GM23248 (cell line): ENCODE results near the gene UTP18. TPM values are rescaled to one million over a fixed set of nuclear protein-coding genes. Genes with fewer than 3 reads are reported as not detected.
"Not testable (repeated sequence)": the region's sequence is repeated elsewhere in the genome, so short reads cannot be mapped to it uniquely, and the experiment has no call there.

Source experiments
- DNase-seq: peaks from one replicate; pipeline ENCODE4 v3.0.0-alpha.2; 2015
- H2AFZ ChIP-seq: fragments of 200-600 bp; sonication (generic); 2 replicates; pipeline ENCODE4 v1.6.1; 2016; ENCODE audit warnings: antibody characterized with exemption
- H3F3A ChIP-seq: fragments of 200-600 bp; sonication (generic); 2 replicates; pipeline ENCODE4 v1.6.1; 2016; ENCODE audit warnings: mild to moderate bottlenecking, antibody characterized with exemption, mixed run types; ENCODE audit not compliant: insufficient read depth
- H3K27ac ChIP-seq: fragments of 200-600 bp; sonication (generic); 2 replicates; pipeline ENCODE4 v1.5.1; 2016; ENCODE audit warnings: mild to moderate bottlenecking
- H3K27me3 ChIP-seq: fragments of 200-600 bp; sonication (generic); replicated peaks from 2 replicates; pipeline ENCODE4 v1.6.1; 2016; ENCODE audit warnings: mild to moderate bottlenecking; ENCODE audit not compliant: insufficient read depth
- H3K36me3 ChIP-seq: fragments of 200-600 bp; sonication (generic); 2 replicates; pipeline ENCODE4 v1.6.1; 2016; ENCODE audit warnings: low read depth, mild to moderate bottlenecking
- H3K4me1 ChIP-seq: fragments of 200-600 bp; sonication (generic); 2 replicates; pipeline ENCODE4 v1.6.1; 2016; ENCODE audit warnings: mild to moderate bottlenecking; ENCODE audit not compliant: insufficient read depth
- H3K4me2 ChIP-seq: fragments of 200-600 bp; sonication (generic); one replicate; pipeline ENCODE4 v1.6.1; 2016; ENCODE audit warnings: mild to moderate bottlenecking; ENCODE audit not compliant: unreplicated experiment
- H3K4me3 ChIP-seq: fragments of 200-600 bp; sonication (generic); 2 replicates; pipeline ENCODE4 v1.5.1; 2016; ENCODE audit warnings: mild to moderate bottlenecking
- H3K79me2 ChIP-seq: fragments of 200-600 bp; sonication (generic); 2 replicates; pipeline ENCODE4 v1.6.1; 2016; ENCODE audit warnings: mild to moderate bottlenecking; ENCODE audit not compliant: insufficient read depth
- H3K9ac ChIP-seq: fragments of 200-600 bp; sonication (generic); 2 replicates; pipeline ENCODE4 v1.6.1; 2016; ENCODE audit warnings: mild to moderate bottlenecking
- H3K9me2 ChIP-seq: fragments of 200-600 bp; sonication (generic); 2 replicates; pipeline ENCODE4 v1.6.1; 2016; ENCODE audit warnings: mixed run types, mild to moderate bottlenecking, moderate library complexity; ENCODE audit not compliant: insufficient read depth
- H3K9me3 ChIP-seq: fragments of 200-600 bp; sonication (generic); one replicate; pipeline ENCODE4 v1.6.1; 2017; ENCODE audit warnings: low read depth
- H4K20me1 ChIP-seq: fragments of 200-600 bp; sonication (generic); 2 replicates; pipeline ENCODE4 v1.6.0; 2016; ENCODE audit not compliant: insufficient read depth
- EZH2 ChIP-seq: fragments of 200-600 bp; sonication (generic); IDR thresholded peaks from 2 replicates; pipeline ENCODE4 v1.6.1; 2018; ENCODE audit warnings: antibody characterized with exemption, mild to moderate bottlenecking; ENCODE audit not compliant: insufficient read depth, poor library complexity, severe bottlenecking
- EZH2phosphoT487 ChIP-seq: fragments of 200-600 bp; sonication (generic); IDR thresholded peaks from 2 replicates; pipeline ENCODE4 v1.6.1; 2018; ENCODE audit warnings: antibody characterized with exemption, moderate library complexity, mild to moderate bottlenecking, low read depth; ENCODE audit not compliant: insufficient read depth
- WGBS, 2 experiments: methylation state at CpG; one replicate each; pipeline ENCODE4 v1.1.6; 2015 to 2017; ENCODE audit warnings: low lambda C conversion rate in 2 of 2, low coverage in 1 of 2; ENCODE audit errors: missing lambda C conversion rate in 2 of 2; 5-methylcytosine and 5-hydroxymethylcytosine counted together
- in situ Hi-C: fragments of 300-500 bp; cut with MboI; formaldehyde crosslinking; loops from 2 replicates; pipeline ENCODE4 v1.15.0; 2020
- polyA plus RNA-seq: library from polyadenylated mRNA; unstranded; fragments of >200 nt; fragmentation: Nextera tagmentation; extraction: Ambion mirVana; gene quantifications from 2 replicates; pipeline ENCODE4 v1.2.1, GENCODE V29; 2016
- total RNA-seq: library from RNA; depleted of rRNA; stranded (reverse); fragments of >200 nt; shearing (Covaris generic); gene quantifications from 2 replicates; pipeline ENCODE4 v1.2.3, GENCODE V29; 2014

The UTP18 gene
- total and polyA plus RNA-seq, 2 experiments from 2014 or later = 26.8 to 31.4 TPM

- H2AFZ ChIP-seq = no peak overlapping the region
- no peaks in the 10 kb centered on the region for H3K27me3 ChIP-seq
- H3K9me3 ChIP-seq = no peaks in the 10 kb centered on the region
- peak; percentile 70 for DNase-seq
- 73 to 76% methylated on average over 10 of the region's 10 CpGs for WGBS, 2 experiments
- no peak overlapping the region for H3K4me2 ChIP-seq
- in situ Hi-C loops = no loop called here
- 0 out of 2 replicates have a peak, but pooled peaks cover 4% of the 10 kb centered on the region for H3F3A ChIP-seq
- H3K27ac ChIP-seq = no peak overlapping the region
- no peaks in the 10 kb centered on the region for H3K4me1 ChIP-seq
- TF ChIP-seq EZH2phosphoT487 = no peak
- TF ChIP-seq EZH2 = no peak
- no peaks in the 10 kb centered on the region for H3K79me2 ChIP-seq
- no peak overlapping the region for H3K4me3 ChIP-seq
- peaks cover 9% of the 10 kb centered on the region; the same call in 1 of the 2 replicates for H3K36me3 ChIP-seq
- H3K9ac ChIP-seq = no peak overlapping the region
- no peaks in the 10 kb centered on the region for H4K20me1 ChIP-seq
- no peaks in the 10 kb centered on the region for H3K9me2 ChIP-seq
These were observed 38.4 kb downstream of the UTP18 start for GRCh38 chr17:51298508-51299371.

DNA sequence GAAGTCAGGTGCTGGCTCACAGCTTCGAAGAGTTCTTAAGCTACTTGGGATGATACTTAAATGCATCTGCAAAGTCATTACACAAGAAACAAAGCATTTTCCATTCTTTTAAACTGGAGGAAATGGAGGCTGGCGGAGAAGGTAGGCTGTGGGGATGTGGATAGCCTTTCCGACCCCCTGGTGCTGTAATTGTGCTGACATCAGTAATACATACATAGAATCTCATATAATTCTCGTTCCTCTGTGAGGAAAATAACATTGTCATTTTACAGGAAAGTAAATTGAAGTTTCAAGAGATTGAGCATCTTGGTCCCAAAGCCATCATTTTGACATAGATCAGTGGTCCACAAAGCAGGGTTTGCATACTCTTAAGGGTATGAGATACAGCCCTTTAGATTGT is 39.5 kb downstream of the UTP18 start:
- Histone ChIP-seq H3K4me1 (no peaks in the 10 kb centered on the region), H3K4me3 (no peak overlapping the region), H3F3A (0 out of 2 replicates have a peak, but pooled peaks cover 4% of the 10 kb centered on the region), H3K4me2 (no peak overlapping the region), H3K36me3 (peaks cover 6% of the 10 kb centered on the region; the same call in 1 of the 2 replicates), H3K9me3 (no peaks in the 10 kb centered on the region), H3K27me3 (no peaks in the 10 kb centered on the region), H3K27ac (no peak overlapping the region), H4K20me1 (no peaks in the 10 kb centered on the region), H3K79me2 (no peaks in the 10 kb centered on the region), H3K9me2 (no peaks in the 10 kb centered on the region), H2AFZ (no peak overlapping the region), H3K9ac (no peak overlapping the region)
- DNase-seq = no peak
- WGBS, 2 experiments = 78 to 79% methylated on average over 4 of the region's 4 CpGs
- TF ChIP-seq EZH2 = no peak
- TF ChIP-seq EZH2phosphoT487 = no peak
- in situ Hi-C loops = loop anchor here (25.0 kb wide), 1 partner anchor 237 kb away; no protein-coding TSS in a partner anchor

DNA sequence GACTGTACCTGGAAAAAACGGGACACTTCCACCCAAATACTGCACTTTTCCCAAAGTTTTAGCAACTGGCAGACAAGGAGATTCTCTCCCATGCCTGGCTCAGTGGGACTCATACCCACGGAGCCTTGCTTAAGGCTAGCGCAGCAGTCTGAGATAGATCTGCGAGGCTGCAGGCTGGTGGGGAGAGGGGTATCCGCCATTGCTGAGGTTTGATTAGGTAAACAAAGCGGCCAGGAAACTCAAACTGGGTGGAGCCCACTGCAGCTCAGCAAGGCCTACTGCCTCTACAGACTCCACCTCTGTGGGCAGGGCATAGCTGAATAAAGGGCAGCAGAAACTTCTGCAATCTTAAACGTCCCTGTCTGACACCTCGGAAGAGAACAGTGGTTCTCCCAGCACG is 44.8 kb downstream of the UTP18 start:
- H3K27ac ChIP-seq = no peak overlapping the region
- WGBS, 2 experiments = 94 to 95% methylated on average over 9 of the region's 9 CpGs

GRCh38 chr17:51312003-51312402 is 51.7 kb downstream of the UTP18 start:
- in situ Hi-C loops = loop anchor here (25.0 kb wide), 1 partner anchor 225 kb away; no protein-coding TSS in a partner anchor
- H3K9me3 ChIP-seq = not testable (repeated sequence)
- 81 to 90% methylated on average over 1 of the region's 1 CpG for WGBS, 2 experiments

More for the DNA sequence above, 44.8 kb downstream of the UTP18 start:
- H3K27me3 ChIP-seq = no peaks in the 10 kb centered on the region
- H3F3A ChIP-seq = no peaks in the 10 kb centered on the region
- no peak for DNase-seq
- no peaks in the 10 kb centered on the region for H4K20me1 ChIP-seq
- H3K4me1 ChIP-seq = no peaks in the 10 kb centered on the region
- no peaks in the 10 kb centered on the region for H3K79me2 ChIP-seq
- no peaks in the 10 kb centered on the region for H3K9me3 ChIP-seq
- TF ChIP-seq EZH2 = no peak
- no peak for TF ChIP-seq EZH2phosphoT487
- no peaks in the 10 kb centered on the region for H3K9me2 ChIP-seq
- H3K9ac ChIP-seq = no peak overlapping the region
- H3K36me3 ChIP-seq = no peaks in the 10 kb centered on the region
- no peak overlapping the region for H2AFZ ChIP-seq
- H3K4me3 ChIP-seq = no peak overlapping the region
- H3K4me2 ChIP-seq = no peak overlapping the region
- in situ Hi-C loops = loop anchor here (25.0 kb wide), 1 partner anchor 232 kb away; no protein-coding TSS in a partner anchor

More at GRCh38 chr17:51312003-51312402, 51.7 kb downstream of the UTP18 start:
- H4K20me1 ChIP-seq, H3K36me3 ChIP-seq, H3K4me2 ChIP-seq, H3K79me2 ChIP-seq, H3K27ac ChIP-seq, H3K27me3 ChIP-seq, DNase-seq, H2AFZ ChIP-seq, H3F3A ChIP-seq, H3K4me1 ChIP-seq, H3K9ac ChIP-seq, H3K4me3 ChIP-seq, H3K9me2 ChIP-seq: not testable (repeated sequence)
